HG02981 (cell line): ENCODE results near the gene VPS54.
"Not testable (repeated sequence)": the region's sequence is repeated elsewhere in the genome, so short reads cannot be mapped to it uniquely, and the experiment has no call there.

Experiments
- ATAC-seq: cut with Tn5 transposase; IDR thresholded peaks from one replicate; pipeline ENCODE4 v1.9.1; 2021; ENCODE audit warnings: mild to moderate bottlenecking, moderate library complexity; ENCODE audit not compliant: unreplicated experiment

The VPS54 gene

DNA sequence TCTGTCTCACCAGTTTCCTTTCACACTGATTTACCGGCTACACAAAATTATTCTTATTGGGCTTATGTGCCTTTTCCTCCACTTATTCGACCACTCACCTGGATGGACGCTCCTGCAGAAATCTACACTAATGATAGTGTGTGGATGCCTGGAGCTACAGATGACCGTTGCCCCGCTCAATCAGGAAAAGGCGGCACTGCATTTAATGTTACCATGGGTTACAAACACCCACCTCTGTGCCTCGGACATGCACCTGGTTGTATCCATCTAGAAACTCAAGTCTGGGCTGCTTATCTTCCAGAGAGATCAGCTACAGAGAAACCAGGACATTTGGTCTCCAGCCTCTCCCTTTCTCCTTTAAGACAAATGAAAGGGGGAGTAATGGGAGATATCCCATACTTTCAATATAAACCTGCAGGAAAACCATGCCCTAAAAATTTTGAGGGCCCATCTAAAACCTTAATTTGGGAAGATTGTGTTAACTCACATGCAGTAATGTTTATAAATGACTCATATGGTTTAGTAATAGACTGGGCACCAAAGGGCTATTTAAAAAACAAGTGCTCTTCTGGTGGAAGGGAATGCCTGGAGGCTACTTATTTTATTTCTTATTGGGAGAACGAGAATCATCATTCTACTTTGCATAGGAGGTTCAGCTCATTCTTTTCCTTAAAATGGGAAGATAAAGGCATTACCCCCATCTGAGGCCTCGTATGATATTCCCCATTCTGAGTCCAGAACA, 24.7 kb downstream of the VPS54 start:
- not testable (repeated sequence) for ATAC-seq

DNA sequence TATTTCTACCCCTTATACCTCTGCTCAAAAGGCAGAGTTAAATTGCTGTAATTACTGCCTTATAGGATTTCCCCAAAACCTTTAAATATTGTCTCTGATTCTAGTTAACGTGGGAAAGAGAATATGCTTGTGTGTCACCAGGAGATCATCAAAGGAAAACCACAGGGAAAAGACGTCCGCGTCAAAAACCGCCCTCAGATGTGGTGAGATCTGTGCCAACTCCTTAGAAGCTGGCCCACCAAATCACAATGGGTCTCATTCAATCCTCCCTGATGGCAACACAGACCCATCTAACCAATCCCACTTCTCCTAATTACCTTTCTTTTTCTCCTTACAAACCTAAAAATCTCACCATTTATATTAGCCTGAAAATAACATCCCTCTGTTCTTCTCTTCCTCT, 25.4 kb downstream of the VPS54 start:
- no peak for ATAC-seq

DNA sequence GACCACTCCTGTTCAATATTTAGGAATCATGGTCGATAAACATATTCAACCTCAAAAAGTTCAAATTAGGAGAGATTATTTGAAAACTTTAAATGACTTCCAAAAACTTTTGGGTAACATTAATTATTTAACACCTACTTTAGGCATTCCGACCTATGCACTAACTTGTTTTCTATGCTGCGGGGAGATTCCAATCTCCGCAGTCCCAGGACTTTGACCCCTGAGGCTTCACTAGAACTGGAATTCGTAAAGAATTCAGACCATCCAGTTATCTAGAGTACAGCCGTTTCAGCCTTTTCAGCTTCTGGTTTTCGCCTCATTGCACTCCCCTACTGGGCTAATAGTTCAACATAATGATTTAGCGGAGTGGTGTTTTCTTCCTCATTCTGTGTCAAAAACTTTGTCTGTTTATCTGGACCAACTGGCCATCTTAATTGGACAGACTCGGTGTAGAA, 26.1 kb downstream of the VPS54 start:
- ATAC-seq = not testable (repeated sequence)

DNA sequence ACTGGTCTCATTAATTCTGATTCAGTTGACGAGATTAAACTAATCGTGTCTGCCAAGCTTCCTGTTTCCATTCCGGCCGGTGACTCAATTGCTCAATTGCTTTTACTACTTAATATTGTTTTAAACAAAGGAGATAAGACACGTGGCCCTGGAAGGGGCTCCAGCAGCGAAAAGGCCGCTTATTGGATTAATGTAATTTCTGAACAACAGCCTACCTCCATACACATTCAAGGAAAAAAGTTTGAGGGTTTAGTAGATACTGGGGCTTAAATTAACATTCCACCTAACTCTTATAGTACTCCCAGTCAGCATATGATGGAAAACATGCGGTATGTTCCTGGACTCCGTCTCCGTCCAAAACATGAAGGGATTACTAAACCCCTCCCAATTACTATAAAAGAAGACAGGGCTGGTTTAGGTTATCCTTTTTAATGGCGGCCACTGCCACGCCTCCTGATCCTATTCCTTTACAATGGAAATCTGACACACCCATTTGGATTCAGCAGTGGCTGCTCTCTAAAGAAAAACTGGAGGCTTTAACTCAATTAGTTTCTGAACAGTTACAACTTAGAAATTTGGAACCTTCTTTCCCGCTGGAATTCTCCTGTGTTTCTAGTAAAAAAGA, 27.1 kb downstream of the VPS54 start:
- ATAC-seq = no peak

DNA sequence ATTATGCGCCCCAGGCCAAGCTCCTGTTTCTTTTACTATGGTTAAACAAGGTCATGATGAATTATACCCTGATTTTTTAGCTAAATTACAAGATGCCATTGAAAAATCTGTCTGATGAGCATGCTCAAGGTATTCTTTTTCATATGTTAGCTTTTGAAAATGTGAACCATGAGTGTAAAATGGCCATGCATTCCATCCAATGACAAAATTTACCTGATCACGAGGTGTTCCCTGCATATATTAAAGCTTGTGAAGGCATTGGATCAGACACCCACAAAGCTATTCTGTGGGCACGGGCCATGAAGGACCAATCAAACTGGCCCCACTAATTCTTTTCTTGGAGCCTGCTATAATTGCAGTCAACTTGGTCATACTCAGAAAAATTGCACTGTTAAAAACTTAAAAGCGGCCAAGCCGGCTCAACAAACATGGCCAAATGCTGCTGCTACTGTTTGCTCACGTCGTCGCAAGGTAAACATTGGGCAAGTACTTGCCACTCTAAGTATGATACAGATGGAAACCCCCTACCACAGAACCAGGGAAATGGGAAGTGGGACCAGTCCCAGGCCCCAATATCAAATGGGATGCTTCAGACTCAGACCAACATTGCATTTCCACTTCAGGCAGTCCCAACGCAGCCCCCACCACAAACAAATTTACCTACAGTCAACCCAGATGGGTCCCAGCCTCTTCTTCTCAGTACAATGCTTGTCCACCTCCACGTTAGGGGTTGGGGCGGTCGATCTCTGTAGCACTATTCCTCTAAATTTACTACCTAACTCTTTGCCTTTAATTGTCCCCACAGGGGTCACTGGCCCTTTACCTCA, 27.8 kb downstream of the VPS54 start:
- ATAC-seq = not testable (repeated sequence)

DNA sequence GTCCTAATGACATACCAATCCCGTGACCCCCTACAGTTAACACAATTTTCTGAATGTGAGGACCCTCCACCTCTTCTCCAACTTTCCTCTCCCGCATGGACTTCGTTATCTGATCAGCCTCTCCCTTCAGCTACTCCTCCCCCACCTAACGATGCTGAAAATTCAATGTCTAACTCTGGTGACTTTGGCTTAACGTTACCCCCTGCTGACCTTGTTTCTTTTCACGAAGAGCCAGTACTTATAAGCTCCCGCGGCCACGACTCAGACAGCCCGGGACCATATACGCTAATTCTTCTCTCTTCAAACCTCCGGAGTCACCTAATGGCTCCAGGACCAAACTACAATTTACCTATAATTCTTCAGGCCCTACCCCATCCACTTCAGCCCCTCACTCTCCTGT, 29.2 kb downstream of the VPS54 start:
- no peak for ATAC-seq

DNA sequence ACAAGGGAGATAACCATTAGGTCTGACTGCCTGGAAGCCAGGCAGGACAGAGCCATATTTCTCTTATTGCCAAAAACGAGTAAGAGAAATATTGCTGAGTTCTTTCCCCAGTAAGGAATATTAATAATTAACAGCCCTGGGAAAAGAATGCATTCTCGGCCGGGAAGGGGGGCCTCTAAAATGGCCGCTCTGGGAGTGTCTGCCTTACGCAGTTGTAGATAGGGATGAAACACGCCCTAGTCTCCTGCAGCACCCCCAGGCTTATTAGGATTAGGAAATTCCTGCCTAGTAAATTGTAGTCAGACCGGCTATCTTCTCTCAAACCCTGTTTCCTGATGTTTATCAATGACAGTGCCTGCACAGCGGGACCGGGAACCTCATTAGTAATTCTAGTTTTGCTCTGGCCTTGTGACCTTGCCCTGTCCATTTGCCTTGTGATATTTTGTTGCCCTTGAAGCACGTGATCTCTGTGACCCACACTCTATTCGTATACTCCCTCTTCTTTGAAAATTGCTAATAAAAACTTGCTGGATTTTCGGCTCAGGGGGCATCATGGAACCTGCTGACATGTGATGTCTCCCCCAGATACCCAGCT, 30.3 kb downstream of the VPS54 start:
- ATAC-seq = not testable (repeated sequence)

DNA sequence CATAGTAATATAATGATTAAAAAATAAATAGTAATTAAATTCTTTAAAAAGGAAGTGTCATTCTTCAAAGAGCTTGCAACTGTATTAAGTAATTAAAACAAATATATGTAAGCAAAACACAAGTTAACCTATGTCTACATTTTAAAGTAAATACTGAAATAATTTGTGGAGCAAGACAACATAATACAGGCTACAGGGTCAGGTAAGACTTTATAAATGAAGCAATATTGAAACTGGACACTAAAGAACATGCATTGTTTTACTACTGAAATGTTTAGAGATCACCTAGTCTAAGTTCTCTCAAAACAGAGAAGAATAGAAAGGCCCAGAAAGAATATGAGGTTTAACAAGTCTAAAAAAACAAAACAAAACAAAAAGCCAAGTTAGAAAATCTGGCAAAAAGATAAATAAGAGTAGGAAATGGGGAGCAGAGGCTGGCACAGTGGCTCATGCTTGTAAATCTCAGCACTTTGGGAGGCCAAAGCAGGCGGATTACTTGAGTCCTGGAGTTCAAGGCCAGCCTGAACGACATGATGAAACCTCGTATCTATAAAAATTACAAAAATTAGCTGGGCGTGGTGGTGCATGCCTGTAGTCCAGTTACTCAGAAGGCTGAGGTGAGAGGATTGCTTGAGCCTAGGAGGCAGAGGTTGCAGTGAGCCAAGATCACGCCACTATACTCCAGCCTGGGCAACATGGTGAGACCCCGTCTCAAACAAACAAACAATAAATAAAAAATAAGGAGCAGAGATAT, 34.4 kb downstream of the VPS54 start:
- ATAC-seq = no peak

DNA sequence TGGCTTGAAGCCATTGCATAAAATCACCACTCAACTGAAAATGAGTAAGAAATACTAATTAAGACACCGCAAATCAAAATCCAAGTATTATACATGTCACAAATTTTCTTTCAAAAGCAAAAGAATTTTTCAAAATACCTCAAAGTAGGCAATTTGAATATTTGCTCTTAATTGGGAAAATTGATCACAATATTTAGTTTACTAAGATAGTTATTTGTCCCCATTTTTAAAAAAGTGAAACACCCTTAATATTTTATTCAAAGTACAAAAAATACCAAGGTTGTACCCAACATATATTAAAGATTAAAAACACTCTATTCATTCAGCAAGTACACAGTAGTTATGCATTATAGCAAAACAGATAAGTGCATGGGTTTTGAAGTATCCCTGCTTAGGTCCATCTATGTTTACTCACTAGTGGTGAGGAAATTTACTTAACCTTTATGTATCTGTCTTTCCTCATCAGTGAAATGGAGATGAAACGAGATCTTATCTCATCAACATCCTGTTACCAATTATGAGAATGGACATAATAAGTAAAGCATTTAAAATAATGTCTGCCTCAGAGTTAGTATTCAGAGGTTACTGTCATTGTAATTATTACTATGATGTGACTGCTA, 35.1 kb downstream of the VPS54 start:
- peak; percentile 53 for ATAC-seq

DNA sequence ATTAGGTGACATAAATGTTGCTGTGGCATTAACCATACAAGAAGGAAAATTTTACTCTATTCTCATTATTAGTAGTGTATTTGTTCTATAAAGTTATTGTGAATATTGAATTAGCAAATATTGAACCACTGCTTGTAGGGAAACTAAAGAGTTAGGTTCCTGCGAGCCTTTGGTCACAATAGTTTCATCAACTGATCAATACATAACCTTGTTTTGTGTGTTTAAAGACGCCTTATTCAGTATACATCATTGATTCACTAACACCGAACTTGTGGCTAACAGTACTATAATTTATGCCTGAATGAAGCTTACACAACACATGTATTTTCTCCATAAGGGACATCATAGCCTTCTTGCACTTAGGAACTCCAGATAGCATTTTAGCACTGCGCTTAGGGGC, 36.9 kb downstream of the VPS54 start:
- ATAC-seq = no peak

DNA sequence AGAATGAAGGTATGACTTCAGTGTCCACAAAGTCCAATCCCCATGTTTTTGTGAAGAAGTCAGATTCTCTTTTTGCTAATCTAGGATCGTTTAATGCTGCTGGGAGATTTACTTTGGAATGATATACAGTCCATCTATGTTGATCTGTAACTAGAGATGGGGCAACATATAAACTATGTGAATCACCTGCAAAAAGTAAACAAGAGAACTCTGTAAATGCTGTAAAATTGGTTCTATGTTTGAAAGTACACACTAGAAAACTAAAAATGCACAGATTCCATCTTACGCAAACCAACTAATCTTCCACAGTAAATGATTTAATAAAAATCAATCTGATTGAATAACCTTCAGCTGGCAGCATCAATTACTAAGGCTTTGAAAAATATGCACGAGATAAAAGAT, 37.5 kb downstream of the VPS54 start:
- no peak for ATAC-seq

DNA sequence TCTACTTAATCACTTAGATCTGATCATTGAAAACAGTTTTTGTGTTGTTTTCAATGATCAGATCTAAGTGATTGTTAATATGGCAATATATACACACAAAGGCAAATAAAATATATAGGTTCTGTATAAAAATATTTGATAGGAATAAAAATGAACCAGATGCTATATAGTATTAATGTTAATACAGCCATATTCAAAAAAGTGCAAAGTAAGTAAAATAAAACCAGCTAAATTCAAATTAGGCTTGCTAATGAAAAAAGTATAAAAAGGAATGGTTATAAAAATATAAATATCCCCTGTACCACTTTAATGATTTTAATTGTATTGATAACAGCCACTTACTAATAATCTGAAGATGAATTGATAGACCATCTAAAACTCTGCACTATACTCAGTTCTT, 38.4 kb downstream of the VPS54 start:
- no peak for ATAC-seq

DNA sequence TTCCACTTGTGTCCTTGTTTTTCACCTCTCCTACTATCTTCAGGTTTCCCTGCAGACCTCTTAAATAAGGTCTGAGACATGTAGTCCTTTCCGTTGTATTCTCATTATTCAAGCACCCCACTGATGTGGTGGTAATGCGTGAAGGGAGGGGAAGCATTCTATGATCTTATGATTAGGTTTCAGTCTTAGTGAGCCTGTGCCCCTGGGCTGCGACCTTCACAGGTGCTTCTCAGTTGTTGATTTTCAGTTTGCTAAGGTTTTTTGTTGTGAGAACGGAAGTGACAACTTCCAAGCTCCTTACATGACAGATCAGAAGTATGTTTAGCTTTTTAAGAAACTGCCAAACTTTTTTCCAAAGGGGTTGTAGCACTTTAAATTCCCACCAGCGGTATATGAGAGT, 41.3 kb downstream of the VPS54 start:
- ATAC-seq = peak; percentile 71

DNA sequence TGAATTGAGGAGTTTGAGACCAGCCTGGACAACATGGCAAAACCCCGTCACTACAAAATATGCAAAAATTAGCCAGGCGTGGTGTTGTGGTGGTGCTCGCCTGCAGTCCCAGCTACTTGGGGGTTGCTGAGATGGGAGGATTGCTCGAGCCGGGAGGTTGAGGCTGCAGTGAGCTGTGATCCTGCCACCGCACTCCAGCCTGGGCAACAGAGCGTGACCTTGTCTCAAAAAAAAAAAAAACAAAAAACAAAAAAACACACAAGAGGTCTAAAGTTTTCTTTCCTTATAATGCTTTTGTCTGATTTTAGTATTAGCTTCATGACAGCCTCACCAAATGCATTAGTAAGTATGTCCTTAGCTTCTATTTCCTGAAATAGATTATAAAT, 43.1 kb downstream of the VPS54 start:
- ATAC-seq = no peak

DNA sequence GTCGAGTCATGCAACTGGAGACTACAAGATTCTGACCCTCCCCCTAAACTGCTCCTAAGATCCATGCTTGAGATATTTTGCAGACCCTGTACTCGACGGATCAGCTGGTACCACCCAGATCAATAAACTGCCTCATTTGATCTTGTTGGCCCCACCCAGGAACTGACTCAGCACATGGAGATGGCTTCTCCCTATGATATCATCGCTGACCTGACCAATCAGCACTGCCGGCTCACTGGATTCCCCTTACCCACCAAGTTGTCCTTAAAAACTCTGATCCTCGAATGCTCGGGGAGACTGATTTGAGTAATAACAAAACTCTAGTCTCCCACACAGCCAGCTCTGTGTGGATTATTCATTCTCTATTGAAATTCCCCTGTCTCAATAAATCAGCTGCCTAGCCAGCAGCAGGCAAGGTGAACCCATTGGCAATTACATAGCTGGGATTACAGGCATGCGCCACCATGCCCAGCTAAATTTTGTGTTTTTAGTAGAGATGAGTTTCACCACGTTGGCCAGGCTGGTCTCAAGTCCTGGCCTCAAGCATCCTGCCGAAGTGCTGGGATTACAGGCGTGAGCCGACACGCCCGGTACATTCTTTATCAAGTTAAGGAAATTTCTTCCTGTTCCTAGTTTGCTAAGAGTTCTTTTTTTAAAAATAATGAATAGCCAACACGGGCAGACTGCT, 43.6 kb downstream of the VPS54 start:
- no peak for ATAC-seq

DNA sequence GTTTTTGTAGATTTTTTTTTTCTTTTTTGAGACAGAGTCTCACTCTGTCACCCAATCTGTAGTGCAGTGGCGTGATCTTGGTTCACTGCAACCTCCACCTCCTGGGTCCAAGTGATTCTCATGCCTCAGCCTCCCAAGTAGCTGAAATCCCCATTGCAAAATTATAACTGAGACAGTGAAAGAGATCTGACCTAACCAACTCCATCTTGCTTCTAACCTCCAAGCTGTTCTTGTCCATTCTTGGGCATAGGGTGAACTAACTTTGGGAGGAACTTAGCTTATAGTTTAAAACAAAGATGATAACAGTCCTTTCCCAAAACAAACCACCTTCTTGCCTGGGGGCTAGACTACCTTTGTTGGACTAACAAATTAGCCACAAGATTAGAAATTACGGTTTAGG, 44.2 kb downstream of the VPS54 start:
- ATAC-seq = not testable (repeated sequence)

DNA sequence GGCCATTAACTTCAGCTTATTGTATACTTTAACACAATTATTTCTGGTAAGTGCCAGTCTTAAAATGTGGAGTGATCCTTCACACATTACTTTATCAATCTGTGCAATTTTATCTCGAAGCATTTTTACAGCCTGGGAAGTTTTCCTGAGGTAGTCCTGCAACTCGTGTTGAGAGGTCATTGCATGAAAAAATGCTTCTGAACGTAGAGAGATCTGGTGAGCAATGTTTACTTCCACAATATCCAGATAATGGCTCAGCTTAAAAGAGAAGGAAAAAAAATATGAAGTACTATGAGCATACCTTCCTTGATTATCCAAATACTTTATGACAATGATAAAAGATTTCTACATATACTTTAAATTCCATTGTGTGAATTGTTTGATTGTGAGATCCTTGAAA, 57.0 kb downstream of the VPS54 start:
- no peak for ATAC-seq

DNA sequence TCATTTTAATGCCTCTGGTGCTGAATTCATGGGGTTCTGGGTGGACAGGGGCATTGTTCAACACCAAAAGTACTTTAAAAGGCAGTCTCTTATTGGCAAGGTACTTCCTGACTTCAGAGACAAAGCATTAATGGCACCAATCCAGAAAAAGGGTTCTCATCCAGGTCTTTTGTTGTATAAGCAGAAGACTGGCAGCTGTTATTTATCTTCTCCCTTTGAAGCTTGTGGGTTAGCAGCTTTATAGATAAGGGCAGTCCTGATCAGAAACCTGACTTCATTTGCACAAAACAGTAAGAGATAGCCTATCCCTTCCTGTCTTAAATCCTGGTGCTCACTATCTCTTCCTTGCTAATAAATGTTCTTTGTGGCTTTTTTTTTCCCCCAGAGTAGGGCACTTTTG, 68.8 kb downstream of the VPS54 start:
- ATAC-seq = no peak

DNA sequence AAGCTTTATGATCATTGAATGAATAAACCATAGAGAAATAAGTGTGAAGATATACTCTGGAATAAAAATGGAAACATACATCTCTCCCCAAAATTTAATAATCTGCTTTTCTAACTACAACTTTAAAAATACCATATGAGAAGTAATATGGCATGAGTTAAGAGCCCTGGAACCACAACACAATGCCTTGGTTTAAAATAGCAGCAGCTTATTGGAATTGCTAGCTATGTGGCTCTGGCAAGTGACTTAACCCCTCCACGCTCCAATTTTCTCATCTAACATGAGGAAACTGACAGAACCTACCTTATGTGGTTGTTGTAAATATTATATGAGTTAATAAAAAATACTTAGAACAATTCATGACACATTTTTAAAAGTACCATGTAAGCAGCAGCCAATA, 76.4 kb downstream of the VPS54 start:
- no peak for ATAC-seq

DNA sequence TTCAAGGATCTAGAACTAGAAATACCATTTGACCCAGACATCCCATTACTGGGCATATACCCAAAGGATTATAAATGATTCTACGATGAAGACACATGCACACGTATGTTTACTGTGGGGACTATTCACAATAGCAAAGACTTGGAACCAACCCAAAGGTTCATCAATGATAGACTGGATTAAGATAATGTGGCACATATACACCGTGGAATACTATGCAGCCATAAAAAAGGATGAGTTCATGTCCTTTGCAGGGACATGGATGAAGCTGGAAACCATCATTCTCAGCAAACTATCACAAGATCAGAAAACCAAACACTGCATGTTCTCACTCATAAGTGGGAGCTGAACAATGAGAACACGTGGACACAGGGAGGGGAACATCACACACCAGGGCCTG, 87.1 kb downstream of the VPS54 start:
- ATAC-seq = not testable (repeated sequence)
